ENCODE data around the gene DNALI1.
A peak's percentile ranks its signal among the peaks of the same experiment; 100 is the strongest.

GRCh38 chr1:37514350-37515184, 42.2 kb upstream of the DNALI1 start, which contains the start of gene MEAF6:
- TF ChIP-seq CTCF (conservative IDR thresholded peaks at IDR 0.05; ENCODE audit: low read depth, low read length) (peak; percentile 71), EZH2phosphoT487 (IDR thresholded peaks at IDR 0.05; ENCODE audit: borderline replicate concordance, low read length) (no peak)
